ENCODE measurements around the gene RBM45.

RBM45 gene

DNA sequence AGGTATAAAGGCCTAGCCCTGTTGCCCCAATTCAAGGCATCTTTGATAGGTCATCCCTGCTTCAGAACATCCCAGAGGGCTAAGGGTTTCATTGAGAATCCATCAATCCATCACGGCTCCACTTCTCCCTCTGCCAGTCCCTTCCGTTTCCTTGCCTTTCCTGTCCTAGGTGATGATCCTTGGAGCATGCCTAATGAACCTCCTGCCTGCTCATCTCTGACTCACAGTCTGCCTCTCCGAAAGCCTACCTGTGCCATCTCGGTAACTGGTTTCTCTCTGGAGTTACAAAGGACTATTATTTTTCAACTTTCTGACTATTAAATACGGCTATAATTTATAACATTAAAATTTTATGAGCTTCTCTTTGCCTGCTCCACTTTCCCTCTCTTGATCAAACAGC is 45.3 kb downstream of the RBM45 start:
- H3K4ac ChIP-seq (ENCODE audit: low read depth, low read length) = no peak overlapping the region
- no peaks in the 10 kb centered on the region for H3K36me3 ChIP-seq (ENCODE audit: control insufficient read depth, insufficient read depth, low read length)
- H3K56ac ChIP-seq (ENCODE audit: low read length) = no peak overlapping the region
- H4K5ac ChIP-seq (ENCODE audit: low read length) = no peak overlapping the region
- H3K79me1 ChIP-seq (ENCODE audit: low read length) = no peaks in the 10 kb centered on the region
- DNase-seq = no peak
- no CpG with 5 or more reads among the region's 5 CpGs for WGBS (ENCODE audit: extremely low coverage, insufficient coverage, low lambda C conversion rate)
- no peak overlapping the region for H2BK120ac ChIP-seq (ENCODE audit: low read depth, low read length)
- no peak overlapping the region for H3K23ac ChIP-seq (ENCODE audit: low read length)
- H2BK15ac ChIP-seq (replicated peaks; ENCODE audit: low read depth) = no peak overlapping the region
- H2AK5ac ChIP-seq (ENCODE audit: low read length) = no peak overlapping the region
- no peak overlapping the region for H3K18ac ChIP-seq (ENCODE audit: low read length)
- no peak overlapping the region for H3K4me3 ChIP-seq (ENCODE audit: low read length)
- no peak overlapping the region for H3K9ac ChIP-seq (ENCODE audit: low read length)
- H3K27me3 ChIP-seq (ENCODE audit: insufficient read depth, low read length, poor library complexity) = no peaks in the 10 kb centered on the region
- no peaks in the 10 kb centered on the region for H3K4me1 ChIP-seq (ENCODE audit: control insufficient read depth, low read depth, low read length)
- H4K8ac ChIP-seq (ENCODE audit: low read depth, low read length) = no peak overlapping the region
- H3K4me2 ChIP-seq (ENCODE audit: low read length) = no peak overlapping the region
- H3K27ac ChIP-seq (ENCODE audit: low read depth, low read length) = no peak overlapping the region
- no peaks in the 10 kb centered on the region for H3K79me2 ChIP-seq (ENCODE audit: control insufficient read depth, insufficient read depth, low read length)
- no peak overlapping the region for H2BK5ac ChIP-seq (ENCODE audit: low read length)

DNA sequence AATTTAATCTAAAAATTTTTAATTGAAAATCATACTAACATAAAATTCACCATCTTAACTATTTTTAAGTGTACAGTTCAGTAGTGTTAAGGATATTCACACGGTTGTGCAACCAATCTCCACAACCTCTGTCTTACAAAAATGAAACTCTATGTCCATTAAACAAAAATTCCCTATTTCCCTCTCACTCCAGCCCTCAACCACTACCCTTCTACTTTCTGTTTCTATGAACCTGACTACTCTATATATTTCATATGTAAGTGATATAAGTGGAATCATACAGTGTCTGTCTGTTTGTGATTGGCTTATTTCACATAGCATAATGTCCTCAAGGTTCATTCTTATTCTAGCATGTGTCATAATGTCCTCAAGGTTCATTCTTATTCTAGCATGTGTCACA is 47.7 kb downstream of the RBM45 start:
- Histone ChIP-seq H2BK15ac (replicated peaks; ENCODE audit: low read depth) (no peak overlapping the region), H3K4me1 (ENCODE audit: control insufficient read depth, low read depth, low read length) (no peaks in the 10 kb centered on the region), H3K27ac (ENCODE audit: low read depth, low read length) (no peak overlapping the region), H2BK120ac (ENCODE audit: low read depth, low read length) (no peak overlapping the region), H3K4ac (ENCODE audit: low read depth, low read length) (no peak overlapping the region), H2AK5ac (ENCODE audit: low read length) (no peak overlapping the region), H4K8ac (ENCODE audit: low read depth, low read length) (no peak overlapping the region), H3K18ac (ENCODE audit: low read length) (no peak overlapping the region), H3K4me2 (ENCODE audit: low read length) (no peak overlapping the region), H2BK5ac (ENCODE audit: low read length) (no peak overlapping the region), H4K5ac (ENCODE audit: low read length) (no peak overlapping the region), H3K79me1 (ENCODE audit: low read length) (no peaks in the 10 kb centered on the region), H3K27me3 (ENCODE audit: insufficient read depth, low read length, poor library complexity) (no peaks in the 10 kb centered on the region), H3K36me3 (ENCODE audit: control insufficient read depth, insufficient read depth, low read length) (no peaks in the 10 kb centered on the region), H3K79me2 (ENCODE audit: control insufficient read depth, insufficient read depth, low read length) (no peaks in the 10 kb centered on the region), H3K23ac (ENCODE audit: low read length) (no peak overlapping the region), H3K9ac (ENCODE audit: low read length) (no peak overlapping the region), H3K56ac (ENCODE audit: low read length) (no peak overlapping the region), H3K4me3 (ENCODE audit: low read length) (no peak overlapping the region)
- DNase-seq = no peak
- no CpG with 5 or more reads among the region's 1 CpG for WGBS (ENCODE audit: extremely low coverage, insufficient coverage, low lambda C conversion rate)

GRCh38 chr2:178160601-178161000 is 48.4 kb downstream of the RBM45 start:
- H3K79me2 ChIP-seq (ENCODE audit: control insufficient read depth, insufficient read depth, low read length) = no peaks in the 10 kb centered on the region
- H4K8ac ChIP-seq (ENCODE audit: low read depth, low read length) = no peak overlapping the region
- H3K9ac ChIP-seq (ENCODE audit: low read length) = no peak overlapping the region
- no peak overlapping the region for H3K4me2 ChIP-seq (ENCODE audit: low read length)
- no peak overlapping the region for H2BK120ac ChIP-seq (ENCODE audit: low read depth, low read length)
- no peaks in the 10 kb centered on the region for H3K79me1 ChIP-seq (ENCODE audit: low read length)
- no peak for DNase-seq
- no peak overlapping the region for H3K4ac ChIP-seq (ENCODE audit: low read depth, low read length)
- H3K27me3 ChIP-seq (ENCODE audit: insufficient read depth, low read length, poor library complexity) = no peaks in the 10 kb centered on the region
- H3K4me3 ChIP-seq (ENCODE audit: low read length) = no peak overlapping the region
- H3K23ac ChIP-seq (ENCODE audit: low read length) = no peak overlapping the region
- no peak overlapping the region for H3K18ac ChIP-seq (ENCODE audit: low read length)
- H2BK5ac ChIP-seq (ENCODE audit: low read length) = no peak overlapping the region
- no peak overlapping the region for H2AK5ac ChIP-seq (ENCODE audit: low read length)
- H4K5ac ChIP-seq (ENCODE audit: low read length) = no peak overlapping the region
- H3K36me3 ChIP-seq (ENCODE audit: control insufficient read depth, insufficient read depth, low read length) = no peaks in the 10 kb centered on the region
- H3K56ac ChIP-seq (ENCODE audit: low read length) = no peak overlapping the region
- no CpG with 5 or more reads among the region's 1 CpG for WGBS (ENCODE audit: extremely low coverage, insufficient coverage, low lambda C conversion rate)
- no peak overlapping the region for H3K27ac ChIP-seq (ENCODE audit: low read depth, low read length)
- H2BK15ac ChIP-seq (replicated peaks; ENCODE audit: low read depth) = no peak overlapping the region
- no peaks in the 10 kb centered on the region for H3K4me1 ChIP-seq (ENCODE audit: control insufficient read depth, low read depth, low read length)

DNA sequence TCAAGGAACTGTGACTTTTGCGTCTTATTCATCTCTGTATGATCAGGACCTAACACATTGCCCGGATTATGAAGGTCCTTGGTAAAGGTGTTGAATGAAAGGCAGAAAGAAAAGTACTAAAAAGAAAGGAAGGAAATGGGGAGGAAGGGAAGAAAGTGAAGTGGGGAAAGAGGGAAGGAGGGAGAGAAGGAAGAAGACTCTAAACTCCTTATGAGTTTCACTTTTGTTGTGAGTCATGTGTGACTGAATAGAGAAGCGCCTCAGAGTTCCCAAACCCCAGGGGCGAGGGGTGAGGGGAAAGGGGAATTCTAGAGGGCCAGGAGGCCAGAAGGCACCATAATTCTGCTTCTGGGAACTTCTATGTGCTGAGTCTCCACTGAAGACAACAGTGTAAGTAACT is 51.2 kb downstream of the RBM45 start:
- no peak for DNase-seq
- H3K9ac ChIP-seq (ENCODE audit: low read length) = no peak overlapping the region
- no peak overlapping the region for H3K4me3 ChIP-seq (ENCODE audit: low read length)
- H3K23ac ChIP-seq (ENCODE audit: low read length) = no peak overlapping the region
- H2AK5ac ChIP-seq (ENCODE audit: low read length) = no peak overlapping the region
- no peak overlapping the region for H4K5ac ChIP-seq (ENCODE audit: low read length)
- H2BK15ac ChIP-seq (replicated peaks; ENCODE audit: low read depth) = no peak overlapping the region
- H3K79me1 ChIP-seq (ENCODE audit: low read length) = no peaks in the 10 kb centered on the region
- no peaks in the 10 kb centered on the region for H3K4me1 ChIP-seq (ENCODE audit: control insufficient read depth, low read depth, low read length)
- WGBS (ENCODE audit: extremely low coverage, insufficient coverage, low lambda C conversion rate) = no CpG with 5 or more reads among the region's 4 CpGs
- H2BK5ac ChIP-seq (ENCODE audit: low read length) = no peak overlapping the region
- no peak overlapping the region for H2BK120ac ChIP-seq (ENCODE audit: low read depth, low read length)
- no peak overlapping the region for H3K4ac ChIP-seq (ENCODE audit: low read depth, low read length)
- H3K18ac ChIP-seq (ENCODE audit: low read length) = no peak overlapping the region
- H3K79me2 ChIP-seq (ENCODE audit: control insufficient read depth, insufficient read depth, low read length) = no peaks in the 10 kb centered on the region
- H3K56ac ChIP-seq (ENCODE audit: low read length) = no peak overlapping the region
- H3K27ac ChIP-seq (ENCODE audit: low read depth, low read length) = no peak overlapping the region
- no peak overlapping the region for H3K4me2 ChIP-seq (ENCODE audit: low read length)
- no peak overlapping the region for H4K8ac ChIP-seq (ENCODE audit: low read depth, low read length)
- no peaks in the 10 kb centered on the region for H3K36me3 ChIP-seq (ENCODE audit: control insufficient read depth, insufficient read depth, low read length)
- no peaks in the 10 kb centered on the region for H3K27me3 ChIP-seq (ENCODE audit: insufficient read depth, low read length, poor library complexity)

DNA sequence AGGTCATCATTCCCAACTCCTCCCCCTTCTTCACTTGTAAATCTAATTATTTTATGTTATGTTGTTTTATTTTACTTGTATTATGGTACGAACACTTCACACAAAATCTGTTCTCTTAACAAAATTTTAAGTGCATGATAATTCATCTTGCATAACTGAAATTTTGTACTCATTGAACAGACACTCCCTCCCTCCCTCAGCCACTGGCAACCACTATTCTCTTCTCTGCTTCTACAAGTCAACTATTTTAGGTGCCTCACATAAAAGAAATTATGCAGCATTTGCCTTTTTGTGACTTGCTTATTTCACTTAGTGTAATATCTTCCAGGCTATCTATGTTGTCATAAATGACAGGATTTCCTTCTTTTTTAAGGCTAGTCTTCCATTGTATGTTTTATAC is 51.7 kb downstream of the RBM45 start:
- Histone ChIP-seq H3K79me2 (ENCODE audit: control insufficient read depth, insufficient read depth, low read length) (no peaks in the 10 kb centered on the region), H2BK15ac (replicated peaks; ENCODE audit: low read depth) (no peak overlapping the region), H2BK5ac (ENCODE audit: low read length) (no peak overlapping the region), H3K27me3 (ENCODE audit: insufficient read depth, low read length, poor library complexity) (no peaks in the 10 kb centered on the region), H3K56ac (ENCODE audit: low read length) (no peak overlapping the region), H3K4ac (ENCODE audit: low read depth, low read length) (no peak overlapping the region), H3K4me2 (ENCODE audit: low read length) (no peak overlapping the region), H3K27ac (ENCODE audit: low read depth, low read length) (no peak overlapping the region), H4K8ac (ENCODE audit: low read depth, low read length) (no peak overlapping the region), H3K9ac (ENCODE audit: low read length) (no peak overlapping the region), H4K5ac (ENCODE audit: low read length) (no peak overlapping the region), H3K23ac (ENCODE audit: low read length) (no peak overlapping the region), H3K36me3 (ENCODE audit: control insufficient read depth, insufficient read depth, low read length) (no peaks in the 10 kb centered on the region), H2AK5ac (ENCODE audit: low read length) (no peak overlapping the region), H3K4me1 (ENCODE audit: control insufficient read depth, low read depth, low read length) (no peaks in the 10 kb centered on the region), H3K18ac (ENCODE audit: low read length) (no peak overlapping the region), H3K4me3 (ENCODE audit: low read length) (no peak overlapping the region), H3K79me1 (ENCODE audit: low read length) (no peaks in the 10 kb centered on the region), H2BK120ac (ENCODE audit: low read depth, low read length) (no peak overlapping the region)
- no peak for DNase-seq
- no CpG with 5 or more reads among the region's 1 CpG for WGBS (ENCODE audit: extremely low coverage, insufficient coverage, low lambda C conversion rate)

DNA sequence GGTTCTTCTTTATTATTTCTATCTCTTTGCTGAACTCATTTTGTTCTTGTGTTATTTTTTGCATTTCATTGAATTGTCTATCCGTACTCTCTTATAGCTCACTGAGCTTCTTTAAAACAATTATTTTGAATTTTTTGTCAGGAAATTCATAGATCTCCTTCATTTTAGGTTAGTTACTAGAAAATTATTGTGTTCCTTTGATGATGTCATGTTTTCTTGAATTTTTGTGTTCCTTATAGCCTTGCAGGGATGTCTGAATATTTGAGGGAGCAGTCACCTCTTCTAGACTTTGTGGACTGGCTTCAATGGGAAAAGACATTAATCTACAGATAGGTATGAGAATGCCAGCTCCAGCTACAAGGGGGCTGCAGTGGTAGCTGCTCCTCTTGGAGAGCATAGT is 61.4 kb downstream of the RBM45 start:
- Histone ChIP-seq H3K4me3 (ENCODE audit: low read length) (no peak overlapping the region), H3K9ac (ENCODE audit: low read length) (no peak overlapping the region), H3K36me3 (ENCODE audit: control insufficient read depth, insufficient read depth, low read length) (no peaks in the 10 kb centered on the region), H3K23ac (ENCODE audit: low read length) (no peak overlapping the region), H2BK5ac (ENCODE audit: low read length) (no peak overlapping the region), H3K79me2 (ENCODE audit: control insufficient read depth, insufficient read depth, low read length) (no peaks in the 10 kb centered on the region), H3K27me3 (ENCODE audit: insufficient read depth, low read length, poor library complexity) (no peaks in the 10 kb centered on the region), H4K5ac (ENCODE audit: low read length) (no peak overlapping the region), H3K4me2 (ENCODE audit: low read length) (no peak overlapping the region), H4K8ac (ENCODE audit: low read depth, low read length) (no peak overlapping the region), H2BK15ac (replicated peaks; ENCODE audit: low read depth) (no peak overlapping the region), H3K79me1 (ENCODE audit: low read length) (no peaks in the 10 kb centered on the region), H3K4me1 (ENCODE audit: control insufficient read depth, low read depth, low read length) (no peaks in the 10 kb centered on the region), H3K18ac (ENCODE audit: low read length) (no peak overlapping the region), H2AK5ac (ENCODE audit: low read length) (no peak overlapping the region), H3K56ac (ENCODE audit: low read length) (no peak overlapping the region), H3K27ac (ENCODE audit: low read depth, low read length) (no peak overlapping the region), H2BK120ac (ENCODE audit: low read depth, low read length) (no peak overlapping the region), H3K4ac (ENCODE audit: low read depth, low read length) (no peak overlapping the region)
- no peak for DNase-seq
- WGBS (ENCODE audit: extremely low coverage, insufficient coverage, low lambda C conversion rate) = no CpG with 5 or more reads among the region's 1 CpG

Data from mesendoderm (in vitro differentiated cells).